ENCODE results near the gene ZFYVE9.

Gene ZFYVE9

GRCh38 chr1:52341655-52342260 is 199.9 kb downstream of the ZFYVE9 start:
- Histone ChIP-seq H3K36me3 (ENCODE audit: control insufficient read depth in 1 of 2, insufficient read depth in 2 of 2, low read length in 2 of 2) (no peaks in the 10 kb centered on the region), H4K8ac (ENCODE audit: low read depth, low read length) (no peak overlapping the region), H3K4me1 (ENCODE audit: control insufficient read depth in 1 of 2, insufficient read depth in 2 of 2, low read length in 2 of 2) (no peaks in the 10 kb centered on the region), H4K91ac (ENCODE audit: low read depth, low read length) (no peak overlapping the region), H2AK5ac (ENCODE audit: low read length) (no peak overlapping the region), H3K79me1 (ENCODE audit: low read length) (no peaks in the 10 kb centered on the region), H2BK12ac (ENCODE audit: low read length) (no peak overlapping the region), H2BK5ac (ENCODE audit: low read depth, low read length, poor library complexity) (no peak overlapping the region), H3K4me2 (ENCODE audit: low read length) (no peak overlapping the region), H3K4me3 (ENCODE audit: low read depth, low read length) (no peak overlapping the region), H3K4ac (ENCODE audit: low read depth, low read length) (no peak overlapping the region), H3K9ac (ENCODE audit: low read length) (no peak overlapping the region), H3K14ac (ENCODE audit: low read length) (no peak overlapping the region), H3K79me2 (ENCODE audit: control insufficient read depth, insufficient read depth, low read length, poor library complexity) (no peaks in the 10 kb centered on the region), H3K27me3 (ENCODE audit: insufficient read depth, low read length) (no peaks in the 10 kb centered on the region), H2AFZ (ENCODE audit: insufficient read depth, low read length, poor library complexity) (no peak overlapping the region), H3K9me3 (ENCODE audit: insufficient read depth, low read depth, low read length) (no peaks in the 10 kb centered on the region), H3K27ac (ENCODE audit: low read depth, low read length) (no peak overlapping the region), H2BK120ac (ENCODE audit: insufficient read depth, low read length, poor library complexity) (no peak overlapping the region), H4K12ac (ENCODE audit: low read depth, low read length) (no peak overlapping the region), H3K18ac (ENCODE audit: low read length) (no peak overlapping the region), H3K23ac (ENCODE audit: low read length) (no peak overlapping the region)
- DNase-seq: peak in 1 of 2 donors; percentile 8
- no CpG with 5 or more reads among the region's 7 CpGs for WGBS (ENCODE audit: extremely low coverage, insufficient coverage, insufficient read length)

- H4K8ac ChIP-seq (ENCODE audit: low read depth, low read length): no peak overlapping the region
- no CpG with 5 or more reads among the region's 3 CpGs for WGBS (ENCODE audit: extremely low coverage, insufficient coverage, insufficient read length)
- no peak overlapping the region for H3K9ac ChIP-seq (ENCODE audit: low read length)
- H3K18ac ChIP-seq (ENCODE audit: low read length): no peak overlapping the region
- no peak overlapping the region for H2BK120ac ChIP-seq (ENCODE audit: insufficient read depth, low read length, poor library complexity)
- no peaks in the 10 kb centered on the region for H3K79me1 ChIP-seq (ENCODE audit: low read length)
- H3K9me3 ChIP-seq (ENCODE audit: insufficient read depth, low read depth, low read length): no peaks in the 10 kb centered on the region
- H3K27ac ChIP-seq (ENCODE audit: low read depth, low read length): no peak overlapping the region
- no peaks in the 10 kb centered on the region for H3K79me2 ChIP-seq (ENCODE audit: control insufficient read depth, insufficient read depth, low read length, poor library complexity)
- H2BK12ac ChIP-seq (ENCODE audit: low read length): no peak overlapping the region
- H2AFZ ChIP-seq (ENCODE audit: insufficient read depth, low read length, poor library complexity): no peak overlapping the region
- no peak overlapping the region for H3K14ac ChIP-seq (ENCODE audit: low read length)
- no peak overlapping the region for H3K4me2 ChIP-seq (ENCODE audit: low read length)
- H2BK5ac ChIP-seq (ENCODE audit: low read depth, low read length, poor library complexity): no peak overlapping the region
- H3K36me3 ChIP-seq (ENCODE audit: control insufficient read depth in 1 of 2, insufficient read depth in 2 of 2, low read length in 2 of 2): no peaks in the 10 kb centered on the region
- H3K23ac ChIP-seq (ENCODE audit: low read length): no peak overlapping the region
- H4K91ac ChIP-seq (ENCODE audit: low read depth, low read length): no peak overlapping the region
- H4K12ac ChIP-seq (ENCODE audit: low read depth, low read length): no peak overlapping the region
- H3K4me1 ChIP-seq (ENCODE audit: control insufficient read depth in 1 of 2, insufficient read depth in 2 of 2, low read length in 2 of 2): no peaks in the 10 kb centered on the region
- no peak overlapping the region for H2AK5ac ChIP-seq (ENCODE audit: low read length)
- H3K4me3 ChIP-seq (ENCODE audit: low read depth, low read length): no peak overlapping the region
- no peak overlapping the region for H3K4ac ChIP-seq (ENCODE audit: low read depth, low read length)
- no peak for DNase-seq
- H3K27me3 ChIP-seq (ENCODE audit: insufficient read depth, low read length): no peaks in the 10 kb centered on the region
Observed at GRCh38 chr1:52343979-52344378, 202.1 kb downstream of the ZFYVE9 start.

DNA sequence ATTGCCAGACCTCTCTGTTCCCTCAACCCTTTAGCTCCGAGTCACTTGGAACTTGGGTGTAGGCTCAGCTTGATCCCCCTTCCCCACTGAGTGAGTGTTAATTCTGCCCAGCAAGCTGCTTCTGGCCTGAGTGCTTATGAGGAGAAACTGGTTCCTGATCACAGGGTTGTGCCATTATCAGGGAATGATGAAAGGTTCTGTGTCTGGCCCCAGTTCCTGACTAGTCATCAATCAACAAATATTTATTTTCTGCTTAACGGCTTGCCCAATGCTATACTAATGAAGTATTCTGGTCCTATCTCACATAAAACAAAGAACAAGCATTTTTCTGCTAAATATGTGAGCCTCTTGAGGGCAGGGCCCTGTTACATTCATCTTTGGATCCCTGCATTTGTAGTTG is 203.4 kb downstream of the ZFYVE9 start:
- Histone ChIP-seq H4K12ac (ENCODE audit: low read depth, low read length) (no peak overlapping the region), H3K79me2 (ENCODE audit: control insufficient read depth, insufficient read depth, low read length, poor library complexity) (no peaks in the 10 kb centered on the region), H3K9ac (ENCODE audit: low read length) (no peak overlapping the region), H3K27me3 (ENCODE audit: insufficient read depth, low read length) (no peaks in the 10 kb centered on the region), H3K9me3 (ENCODE audit: insufficient read depth, low read depth, low read length) (no peaks in the 10 kb centered on the region), H3K4me2 (ENCODE audit: low read length) (no peak overlapping the region), H3K4ac (ENCODE audit: low read depth, low read length) (no peak overlapping the region), H3K23ac (ENCODE audit: low read length) (no peak overlapping the region), H3K4me1 (ENCODE audit: control insufficient read depth in 1 of 2, insufficient read depth in 2 of 2, low read length in 2 of 2) (no peaks in the 10 kb centered on the region), H2AK5ac (ENCODE audit: low read length) (no peak overlapping the region), H4K91ac (ENCODE audit: low read depth, low read length) (no peak overlapping the region), H2BK120ac (ENCODE audit: insufficient read depth, low read length, poor library complexity) (no peak overlapping the region), H3K36me3 (ENCODE audit: control insufficient read depth in 1 of 2, insufficient read depth in 2 of 2, low read length in 2 of 2) (no peaks in the 10 kb centered on the region), H3K27ac (ENCODE audit: low read depth, low read length) (no peak overlapping the region), H2AFZ (ENCODE audit: insufficient read depth, low read length, poor library complexity) (no peak overlapping the region), H3K4me3 (ENCODE audit: low read depth, low read length) (no peak overlapping the region), H4K8ac (ENCODE audit: low read depth, low read length) (no peak overlapping the region), H3K14ac (ENCODE audit: low read length) (no peak overlapping the region), H3K18ac (ENCODE audit: low read length) (no peak overlapping the region), H2BK5ac (ENCODE audit: low read depth, low read length, poor library complexity) (no peak overlapping the region), H2BK12ac (ENCODE audit: low read length) (no peak overlapping the region), H3K79me1 (ENCODE audit: low read length) (no peaks in the 10 kb centered on the region)
- no CpG with 5 or more reads among the region's 2 CpGs for WGBS (ENCODE audit: extremely low coverage, insufficient coverage, insufficient read length)
- DNase-seq: no peak

DNA sequence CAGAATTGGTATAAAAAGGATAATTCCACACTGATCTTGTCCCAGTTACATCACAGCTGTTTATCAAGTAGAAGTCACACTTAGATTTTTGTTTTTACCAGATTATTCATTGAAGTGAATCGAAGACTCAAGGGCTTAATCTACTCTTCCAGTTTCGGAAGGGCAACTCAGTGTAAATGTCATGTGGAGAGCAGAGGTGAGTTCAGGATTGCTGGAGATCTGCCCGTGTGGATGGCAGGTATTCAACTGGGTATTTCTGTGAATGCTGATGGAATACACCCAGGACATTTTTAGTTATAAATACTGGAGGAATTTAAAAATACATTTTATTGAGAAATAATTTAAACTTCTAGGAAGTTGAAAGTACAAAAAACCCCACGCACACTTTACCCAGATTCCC is 204.8 kb downstream of the ZFYVE9 start:
- Histone ChIP-seq H3K9me3 (ENCODE audit: insufficient read depth, low read depth, low read length) (no peaks in the 10 kb centered on the region), H3K9ac (ENCODE audit: low read length) (no peak overlapping the region), H4K91ac (ENCODE audit: low read depth, low read length) (no peak overlapping the region), H3K4ac (ENCODE audit: low read depth, low read length) (no peak overlapping the region), H3K18ac (ENCODE audit: low read length) (no peak overlapping the region), H4K12ac (ENCODE audit: low read depth, low read length) (no peak overlapping the region), H2AK5ac (ENCODE audit: low read length) (no peak overlapping the region), H3K27me3 (ENCODE audit: insufficient read depth, low read length) (no peaks in the 10 kb centered on the region), H3K4me2 (ENCODE audit: low read length) (no peak overlapping the region), H3K4me1 (ENCODE audit: control insufficient read depth in 1 of 2, insufficient read depth in 2 of 2, low read length in 2 of 2) (peaks cover 0 to 4% of the 10 kb centered on the region in 2 experiments), H3K14ac (ENCODE audit: low read length) (no peak overlapping the region), H2AFZ (ENCODE audit: insufficient read depth, low read length, poor library complexity) (no peak overlapping the region), H2BK120ac (ENCODE audit: insufficient read depth, low read length, poor library complexity) (no peak overlapping the region), H2BK5ac (ENCODE audit: low read depth, low read length, poor library complexity) (no peak overlapping the region), H3K79me1 (ENCODE audit: low read length) (peaks cover 3% of the 10 kb centered on the region), H4K8ac (ENCODE audit: low read depth, low read length) (no peak overlapping the region), H3K36me3 (ENCODE audit: control insufficient read depth in 1 of 2, insufficient read depth in 2 of 2, low read length in 2 of 2) (no peaks in the 10 kb centered on the region), H3K27ac (ENCODE audit: low read depth, low read length) (no peak overlapping the region), H3K4me3 (ENCODE audit: low read depth, low read length) (no peak overlapping the region), H3K23ac (ENCODE audit: low read length) (no peak overlapping the region), H2BK12ac (ENCODE audit: low read length) (no peak overlapping the region), H3K79me2 (ENCODE audit: control insufficient read depth, insufficient read depth, low read length, poor library complexity) (peaks cover 2% of the 10 kb centered on the region)
- DNase-seq: no peak
- no CpG with 5 or more reads among the region's 4 CpGs for WGBS (ENCODE audit: extremely low coverage, insufficient coverage, insufficient read length)

Data from trophoblast cell (in vitro differentiated cells and primary cell).